ENCODE data around the gene C2CD4D. TPM values are rescaled to one million over a fixed set of nuclear protein-coding genes. Genes with fewer than 3 reads are reported as not detected.

Gene C2CD4D
- polyA plus RNA-seq, 2 of the 4 experiments (the other 2 are of a cell fraction), result not detected

GRCh38 chr1:151840421-151840820, 801 bp upstream of the C2CD4D start (continued):
- TF ChIP-seq REST (IDR thresholded peaks at IDR 0.05), result no peak
- no peak for TF ChIP-seq RFX5 (IDR thresholded peaks at IDR 0.05)
- TF ChIP-seq HDAC2 (IDR thresholded peaks at IDR 0.05), result no peak

GRCh38 chr1:151839082-151839412, 573 bp downstream of the C2CD4D start:
- no peak overlapping the region for H3K4me3 ChIP-seq
- ChIA-PET POLR2A (no interaction called here), CTCF (interaction anchor here (1.2 to 5.5 kb wide), 4 partner anchors 8 to 105 kb away, joined by 3 to 77 read pairs (median 28); no protein-coding TSS in a partner anchor)
- H3K4me1 ChIP-seq, result 0 out of 3 replicates have a peak, but pooled peaks cover 3% of the 10 kb centered on the region
- TF ChIP-seq RCOR1 (IDR thresholded peaks at IDR 0.05; ENCODE audit: low read depth, low read length), result no peak
- TF ChIP-seq HEYL (CRISPR knock-in tag; IDR thresholded peaks at IDR 0.05), result no peak
- TF ChIP-seq USF2 (IDR thresholded peaks at IDR 0.05), result no peak
- no peak for TF ChIP-seq FOSL2 (IDR thresholded peaks at IDR 0.05)
- TF ChIP-seq FOSL2 (CRISPR knock-in tag; IDR thresholded peaks at IDR 0.05), result no peak
- no peak for TF ChIP-seq HMGXB4 (CRISPR knock-in tag; IDR thresholded peaks at IDR 0.05; ENCODE audit: borderline replicate concordance)
- no peak for TF ChIP-seq POLR2AphosphoS2 (conservative IDR thresholded peaks at IDR 0.05; ENCODE audit: low read length)
- TF ChIP-seq REST (IDR thresholded peaks at IDR 0.05), result no peak
- no peak for TF ChIP-seq CHD4 (IDR thresholded peaks at IDR 0.05; ENCODE audit: borderline replicate concordance)
- no peaks in the 10 kb centered on the region for H3K9me3 ChIP-seq
- WGBS (ENCODE audit: missing lambda C conversion rate), result 98% methylated on average over 16 of the region's 16 CpGs
- FAIRE-seq (no peak), DNase-seq (ENCODE audit: low read depth in 1 of 2, low spot score in 1 of 2) (no peak), ATAC-seq (no peak)
- H3K4me2 ChIP-seq, result no peak overlapping the region
- H3K27ac ChIP-seq, result no peak overlapping the region

GRCh38 chr1:151838222-151839081, 1.2 kb downstream of the C2CD4D start:
- H3K9me3 ChIP-seq, result no peaks in the 10 kb centered on the region
- ChIA-PET CTCF (interaction anchor here (0.7 to 5.5 kb wide), 4 partner anchors 9 to 104 kb away, joined by 3 to 77 read pairs (median 28); no protein-coding TSS in a partner anchor), POLR2A (no interaction called here)
- no peak overlapping the region for H3K4me2 ChIP-seq
- no peak overlapping the region for H3K27ac ChIP-seq
- DNase-seq (ENCODE audit: low read depth in 1 of 2, low spot score in 1 of 2), result no peak
- WGBS (ENCODE audit: missing lambda C conversion rate), result 84% methylated on average over 104 of the region's 117 CpGs
- no peak overlapping the region for H3K4me3 ChIP-seq
- 0 out of 3 replicates have a peak, but pooled peaks cover 3% of the 10 kb centered on the region for H3K4me1 ChIP-seq
- no peak for ATAC-seq
- no peak for FAIRE-seq
- no peak for TF ChIP-seq SMC3 (IDR thresholded peaks at IDR 0.05)
- no peak for TF ChIP-seq ELK1 (IDR thresholded peaks at IDR 0.05; ENCODE audit: low read depth, low read length)
- no peak for TF ChIP-seq USF2 (IDR thresholded peaks at IDR 0.05)
- no peak for TF ChIP-seq CEBPB (IDR thresholded peaks at IDR 0.05)
- no peak for TF ChIP-seq RNF2 (IDR thresholded peaks at IDR 0.05; ENCODE audit: borderline replicate concordance, low read depth)
- no peak for TF ChIP-seq REST (IDR thresholded peaks at IDR 0.05)
